HepG2 (cell line): ENCODE measurements around the gene SLC43A3. TPM values are rescaled to one million over a fixed set of nuclear protein-coding genes. Genes with fewer than 3 reads are reported as not detected.

Experiments
- ATAC-seq: fragments of 200-7000 bp; cut with Tn5 transposase; 3 replicates; pipeline ENCODE4 v1.9.1; 2020; ENCODE audit warnings: mild to moderate bottlenecking, moderate library complexity
- Bru-seq: library from RNA; stranded (reverse); fragments of 400-500 nt; gene quantifications from one replicate; lab custom pipeline; 2021; lab: Mats Ljungman, UMichigan
- BruChase-seq, 2 experiments: library from RNA; stranded (reverse); fragments of 400-500 nt; gene quantifications; one replicate each; lab custom pipeline; 2021; lab: Mats Ljungman, UMichigan
- BruUV-seq: library from RNA; stranded (reverse); fragments of 400-500 nt; replicated peaks from 2 replicates; lab custom pipeline; 2021; lab: Mats Ljungman, UMichigan
- CTCF ChIA-PET: fragments of 300-600 bp; formaldehyde crosslinking; extraction: SDS; loops from one replicate; lab custom pipeline; 2021; ENCODE audit warnings: low total read pairs, inconsistent platforms, low intra/inter-chr PET ratio; lab: Yijun Ruan, JAX
- POLR2A ChIA-PET: fragments of 350-600 bp; sonication (Branson Sonifier 250); formaldehyde crosslinking; loops from one replicate; lab custom pipeline; 2020; ENCODE audit warnings: antibody characterized with exemption, inconsistent platforms; lab: Yijun Ruan, JAX
- DNase-seq: peaks from one replicate; pipeline ENCODE4 v3.0.0-alpha.2; 2015; ENCODE audit warnings: low spot score
- FAIRE-seq: peaks from 3 replicates; lab custom pipeline; 2011; peaks lifted over from hg19 to GRCh38; lab: Jason Lieb, UNC
- H2AFZ ChIP-seq: one replicate; pipeline ENCODE4 v1.6.1; 2011; ENCODE audit warnings: low read length, inconsistent platforms
- H3K27ac ChIP-seq: fragments of 300-600 bp; 3 replicates; pipeline ENCODE4 v1.8.0; 2011; ENCODE audit warnings: mixed run types, mild to moderate bottlenecking, mixed read lengths, low read length, inconsistent platforms; ENCODE audit not compliant: insufficient read depth; ENCODE audit errors: extremely low read length
- H3K27me3 ChIP-seq, 2 experiments: fragments of 200-600 bp in 1 of 2; 2 replicates in 1 of 2; 3 replicates in 1 of 2; pipeline versions ENCODE4 v1.6.0 to v1.8.0; 2011; ENCODE audit warnings: low read length in 2 of 2, mild to moderate bottlenecking in 2 of 2, moderate library complexity in 2 of 2, inconsistent platforms in 1 of 2; ENCODE audit not compliant: insufficient read depth in 2 of 2, control insufficient read depth in 1 of 2
- H3K36me3 ChIP-seq, 2 experiments: fragments of 200-600 bp in 1 of 2; replicated peaks in 1 of 2; 2 replicates in 1 of 2; 3 replicates in 1 of 2; pipeline versions ENCODE4 v1.5.1 to v1.8.0; 2011; ENCODE audit warnings: low read length in 2 of 2, inconsistent platforms in 1 of 2; ENCODE audit not compliant: insufficient read depth in 2 of 2, control insufficient read depth in 1 of 2
- H3K4me1 ChIP-seq: 2 replicates; pipeline ENCODE4 v1.5.1; 2012; ENCODE audit warnings: low read length, inconsistent platforms; ENCODE audit not compliant: insufficient read depth
- H3K4me2 ChIP-seq: 2 replicates; pipeline ENCODE4 v1.6.0; 2011; ENCODE audit warnings: low read depth, low read length, inconsistent platforms
- H3K4me3 ChIP-seq, 3 experiments: fragments of 200-600 bp in 1 of 3; sonication (generic), shearing (Covaris generic) in 1 of 3; replicated peaks in 1 of 3; 2 replicates each; pipeline ENCODE4 v1.5.1; 2011 to 2016; ENCODE audit warnings: low read length in 3 of 3, inconsistent platforms in 2 of 3, low read depth in 2 of 3, mild to moderate bottlenecking in 2 of 3, control low read depth in 1 of 3, mixed read lengths in 1 of 3; ENCODE audit not compliant: insufficient read depth in 1 of 3
- H3K79me2 ChIP-seq: one replicate; pipeline ENCODE4 v1.6.1; 2011; ENCODE audit warnings: low read length, inconsistent platforms; ENCODE audit not compliant: insufficient read depth
- H3K9ac ChIP-seq: 2 replicates; pipeline ENCODE4 v1.6.0; 2011; ENCODE audit warnings: mild to moderate bottlenecking, low read depth, low read length, inconsistent platforms; ENCODE audit not compliant: insufficient read depth
- H3K9me3 ChIP-seq: 2 replicates; pipeline ENCODE4 v1.5.1; 2012; ENCODE audit warnings: mild to moderate bottlenecking, low read length
- H4K20me1 ChIP-seq: 2 replicates; pipeline ENCODE4 v1.6.0; 2011; ENCODE audit warnings: inconsistent platforms, mild to moderate bottlenecking, low read length, moderate library complexity; ENCODE audit not compliant: insufficient read depth
- CEBPZ ChIP-seq: IDR thresholded peaks from 2 replicates; pipeline ENCODE4 v1.6.1; 2012; ENCODE audit warnings: low read length, improper control_type of control experiment
- CREM ChIP-seq, 2 experiments: sonication (generic) in 1 of 2; formaldehyde crosslinking in 1 of 2; IDR thresholded peaks; 2 replicates each; pipeline versions ENCODE4 v1.4.0 to v1.6.1; 2016 to 2020; ENCODE audit warnings: antibody characterized with exemption in 1 of 2, mild to moderate bottlenecking in 1 of 2, missing genetic modification reagents in 1 of 2
- FOSL2 ChIP-seq: sonication (generic); formaldehyde crosslinking; IDR thresholded peaks from 2 replicates; pipeline ENCODE4 v1.4.0; 2020; ENCODE audit warnings: missing genetic modification reagents
- HES4 ChIP-seq: sonication (generic); formaldehyde crosslinking; IDR thresholded peaks from 2 replicates; pipeline ENCODE4 v1.9.0; 2021; ENCODE audit warnings: mild to moderate bottlenecking, missing genetic modification reagents, borderline replicate concordance
- NCOA5 ChIP-seq: sonication (generic); formaldehyde crosslinking; IDR thresholded peaks from 2 replicates; pipeline ENCODE4 v1.4.0; 2020; ENCODE audit warnings: missing genetic modification reagents
- POLR2AphosphoS5 ChIP-seq: IDR thresholded peaks from 2 replicates; pipeline ENCODE4 v1.6.1; 2012; ENCODE audit warnings: low read depth, low read length
- SALL1 ChIP-seq: sonication (generic); formaldehyde crosslinking; IDR thresholded peaks from 2 replicates; pipeline ENCODE4 v1.8.0; 2022; ENCODE audit warnings: mild to moderate bottlenecking, missing genetic modification reagents
- TIGD3 ChIP-seq: sonication (generic); formaldehyde crosslinking; IDR thresholded peaks from 2 replicates; pipeline ENCODE4 v1.5.1; 2020; ENCODE audit warnings: mild to moderate bottlenecking, missing genetic modification reagents, borderline replicate concordance
- ZMAT3 ChIP-seq: sonication (generic); formaldehyde crosslinking; conservative IDR thresholded peaks from 2 replicates; pipeline ENCODE4 v1.7.0; 2021; ENCODE audit warnings: missing genetic modification reagents
- ZNF263 ChIP-seq: sonication (generic); formaldehyde crosslinking; IDR thresholded peaks from 2 replicates; pipeline ENCODE4 v1.4.0; 2020; ENCODE audit warnings: missing genetic modification reagents
- ZNF713 ChIP-seq: sonication (generic); formaldehyde crosslinking; IDR thresholded peaks from 2 replicates; pipeline ENCODE4 v1.4.0; 2020; ENCODE audit warnings: mild to moderate bottlenecking, missing genetic modification reagents
- WGBS: methylation state at CpG from one replicate; pipeline ENCODE4 v1.1.6; 2017; ENCODE audit warnings: low lambda C conversion rate; 5-methylcytosine and 5-hydroxymethylcytosine counted together
- in situ Hi-C: cut with HindIII; loops from 2 replicates; pipeline ENCODE4 v1.10.0; 2017; ENCODE audit warnings: low pct_unique_long_range_greater_than_20kb; ENCODE audit not compliant: extremely low pct_ligation_motif_present
- intact Hi-C: fragments of 100-400 bp; cut with micrococcal nuclease; formaldehyde crosslinking; loops from one replicate; pipeline ENCODE4 v1.10.0; 2022; ENCODE audit not compliant: unreplicated experiment
- long read RNA-seq, 2 experiments: library from RNA in 1 of 2; library from polyadenylated mRNA in 1 of 2; stranded (forward) in 1 of 2; unstranded in 1 of 2; transcript quantifications; one replicate each; pipeline ENCODE4 v2.0.0, GENCODE V29; 2019 to 2022
- polyA minus RNA-seq, 3 experiments: library from RNA; depleted of rRNA, polyadenylated mRNA; stranded (reverse); fragments of >200 nt; gene quantifications; 2 replicates each; pipeline ENCODE4 v1.2.3, GENCODE V29; 2011; ENCODE audit warnings: low replicate concordance in 1 of 3
- polyA plus RNA-seq, 8 experiments: library from polyadenylated mRNA; depleted of rRNA in 3 of 8; stranded (reverse) in 7 of 8; unstranded in 1 of 8; fragments of >200 nt; fragmentation: Illumina TruSeq in 4 of 8; extraction: Trizol in 4 of 8; gene quantifications; 2 replicates each; pipeline versions ENCODE4 v1.2.1 to v1.2.3, GENCODE V29; 2011 to 2016; ENCODE audit warnings: low read depth in 4 of 8, missing spikeins in 1 of 8, mixed read lengths in 1 of 8; ENCODE audit not compliant: insufficient read depth in 1 of 8
- total RNA-seq, 5 experiments: library from RNA; depleted of rRNA; stranded (reverse); fragments of >200 nt; fragmentation: Illumina TruSeq; extraction: Trizol; gene quantifications; 2 replicates each; pipeline ENCODE4 v1.2.3, GENCODE V29; 2016; ENCODE audit warnings: low read depth in 1 of 5
- TF ChIP-seq, protein P1 (sequence below): sonication (generic); formaldehyde crosslinking; conservative IDR thresholded peaks from 2 replicates; pipeline ENCODE4 v1.8.0; 2022; ENCODE audit warnings: missing genetic modification reagents

Gene SLC43A3
- total RNA-seq (2016; rRNA removed; fragmentation: Illumina TruSeq; extraction: Trizol) (not detected in 2 replicates), polyA plus RNA-seq (2011; rRNA removed) (2.6 and 4.2 TPM in 2 replicates), polyA minus RNA-seq (2011; rRNA and poly(A)+ RNA removed; ENCODE audit: low replicate concordance) (1.7 and 3.0 TPM in 2 replicates), Bru-seq, nascent RNA (percentile 22 among the genes with signal in this experiment), BruChase-seq, experiment 1, labeled RNA remaining after a 6-hour chase (percentile 25 among the genes with signal in this experiment), BruChase-seq, experiment 2, labeled RNA remaining after a 2-hour chase (percentile 20 among the genes with signal in this experiment)
- total RNA-seq (2016; cell fraction: cytosol; rRNA removed; fragmentation: Illumina TruSeq; extraction: Trizol; ENCODE audit: low read depth) = not detected in 2 replicates
- total RNA-seq (2016; cell fraction: insoluble cytoplasmic fraction; rRNA removed; fragmentation: Illumina TruSeq; extraction: Trizol) = not detected in 2 replicates
- total RNA-seq (2016; cell fraction: membrane; rRNA removed; fragmentation: Illumina TruSeq; extraction: Trizol) = not detected in 2 replicates
- total RNA-seq (2016; cell fraction: nucleus; rRNA removed; fragmentation: Illumina TruSeq; extraction: Trizol) = 0.31 TPM in 1 of 2 replicates, not detected in the other
- polyA plus RNA-seq (2011; cell fraction: cytosol; rRNA removed) = 1.4 and 3.7 TPM in 2 replicates
- 3.4 and 4.2 TPM in 2 replicates for polyA plus RNA-seq (2011; cell fraction: nucleus; rRNA removed)
- polyA plus RNA-seq (2012) = 1.4 and 2.2 TPM in 2 replicates
- not detected in 2 replicates for polyA plus RNA-seq (2016; cell fraction: cytosol; fragmentation: Illumina TruSeq; extraction: Trizol; ENCODE audit: low read depth)
- polyA plus RNA-seq (2016; cell fraction: insoluble cytoplasmic fraction; fragmentation: Illumina TruSeq; extraction: Trizol; ENCODE audit: low read depth) = not detected in 2 replicates
- not detected in 2 replicates for polyA plus RNA-seq (2016; cell fraction: membrane; fragmentation: Illumina TruSeq; extraction: Trizol; ENCODE audit: low read depth)
- not detected in 2 replicates for polyA plus RNA-seq (2016; cell fraction: nucleus; fragmentation: Illumina TruSeq; extraction: Trizol; ENCODE audit: insufficient read depth, low read depth)
- polyA minus RNA-seq (2011; cell fraction: cytosol; rRNA and poly(A)+ RNA removed) = 2.6 TPM in 1 of 2 replicates, not detected in the other
- polyA minus RNA-seq (2011; cell fraction: nucleus; rRNA and poly(A)+ RNA removed) = 1.4 and 2.9 TPM in 2 replicates
- long read RNA-seq, experiment 1 = 0 reads
- long read RNA-seq, experiment 2 = 0 reads

DNA sequence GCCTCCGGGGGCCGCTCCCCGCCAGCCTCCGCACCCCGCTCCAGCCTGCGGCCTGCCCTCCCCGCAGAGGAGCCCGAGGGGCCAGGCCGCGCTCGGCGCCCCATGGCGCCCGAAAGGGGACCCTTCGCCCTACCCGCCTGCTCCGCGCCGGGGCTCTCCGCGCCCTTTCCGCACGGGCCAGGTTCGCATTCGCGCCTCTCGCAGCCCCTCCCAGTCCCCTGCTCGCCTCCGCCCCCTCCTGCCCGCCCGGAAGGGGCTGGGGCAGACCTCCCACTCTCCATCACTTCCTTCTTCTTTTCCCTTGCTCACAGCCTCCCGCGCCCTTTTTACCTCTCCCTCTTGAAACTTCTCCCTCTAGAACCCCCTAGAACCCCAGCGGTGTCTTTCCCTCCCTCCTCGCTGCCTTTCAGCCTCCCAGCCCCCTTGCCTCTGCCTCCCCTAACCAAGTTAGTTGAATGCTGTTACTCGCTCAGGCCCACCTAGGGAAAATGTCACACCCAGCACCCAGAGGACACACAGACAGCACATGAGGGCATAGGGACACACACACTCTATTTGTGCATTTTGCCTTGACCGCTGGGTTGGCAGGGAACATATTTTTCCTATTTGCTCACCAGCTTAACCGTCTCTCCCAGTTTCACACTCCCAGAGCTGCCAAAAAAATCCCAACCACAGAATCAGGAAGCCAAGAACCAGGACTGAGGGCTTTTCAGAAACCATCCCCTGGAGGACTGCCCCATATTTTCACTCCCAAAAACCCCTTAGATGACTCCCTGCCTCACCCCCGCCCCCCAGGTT, at the start of gene SLC43A3:
Gene SLC43A3 (minus strand): TSS at position 193 of the 798 bp plus-strand sequence. CDS start 949 bp downstream, outside the sequence.
- peak; percentile 19 for DNase-seq
- POLR2A ChIA-PET = no interaction called here
- intact Hi-C loops = no loop called here

More for the DNA sequence above, at the start of gene SLC43A3:
- Histone ChIP-seq H4K20me1 (no peaks in the 10 kb centered on the region), H3K36me3 (no peaks in the 10 kb centered on the region), H2AFZ (no peak within 1 kb of the TSS), H3K9me3 (no peaks in the 10 kb centered on the region), H3K4me3 (no peak within 1 kb of the TSS), H3K27ac (no peak within 1 kb of the TSS), H3K27me3 (peaks cover 2% of the 10 kb centered on the region in 2 experiments; a peak in 2 of 5 replicates), H3K4me2 (no peak within 1 kb of the TSS), H3K79me2 (no peaks in the 10 kb centered on the region), H3K4me1 (peaks cover 67% of the 10 kb centered on the region), H3K9ac (no peak within 1 kb of the TSS)
- TF ChIP-seq TIGD3 (CRISPR knock-in tag) = no peak
- TF ChIP-seq FOSL2 (CRISPR knock-in tag) = no peak
- no peak for TF ChIP-seq HES4 (CRISPR knock-in tag)
- no peak for TF ChIP-seq CREM (IDR thresholded peaks at IDR 0.05)
- TF ChIP-seq CREM (CRISPR knock-in tag; IDR thresholded peaks at IDR 0.05) = no peak
- no peak for TF ChIP-seq SALL1 (CRISPR knock-in tag)
- TF ChIP-seq ZNF713 (CRISPR knock-in tag) = no peak
- TF ChIP-seq, protein P1, sequence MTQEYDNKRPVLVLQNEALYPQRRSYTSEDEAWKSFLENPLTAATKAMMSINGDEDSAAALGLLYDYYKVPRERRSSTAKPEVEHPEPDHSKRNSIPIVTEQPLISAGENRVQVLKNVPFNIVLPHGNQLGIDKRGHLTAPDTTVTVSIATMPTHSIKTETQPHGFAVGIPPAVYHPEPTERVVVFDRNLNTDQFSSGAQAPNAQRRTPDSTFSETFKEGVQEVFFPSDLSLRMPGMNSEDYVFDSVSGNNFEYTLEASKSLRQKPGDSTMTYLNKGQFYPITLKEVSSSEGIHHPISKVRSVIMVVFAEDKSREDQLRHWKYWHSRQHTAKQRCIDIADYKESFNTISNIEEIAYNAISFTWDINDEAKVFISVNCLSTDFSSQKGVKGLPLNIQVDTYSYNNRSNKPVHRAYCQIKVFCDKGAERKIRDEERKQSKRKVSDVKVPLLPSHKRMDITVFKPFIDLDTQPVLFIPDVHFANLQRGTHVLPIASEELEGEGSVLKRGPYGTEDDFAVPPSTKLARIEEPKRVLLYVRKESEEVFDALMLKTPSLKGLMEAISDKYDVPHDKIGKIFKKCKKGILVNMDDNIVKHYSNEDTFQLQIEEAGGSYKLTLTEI = no peak
- no peak for TF ChIP-seq NCOA5 (CRISPR knock-in tag)
- TF ChIP-seq CEBPZ = no peak
- no peak for TF ChIP-seq POLR2AphosphoS5
- no peak for TF ChIP-seq ZMAT3 (CRISPR knock-in tag)
- TF ChIP-seq ZNF263 (CRISPR knock-in tag) = no peak
- FAIRE-seq (no peak), ATAC-seq (no peak)
- 92% methylated on average over 39 of the region's 39 CpGs for WGBS
- no TSS peak for BruUV-seq
- in situ Hi-C loops = no loop called here
- CTCF ChIA-PET = no interaction called here
